NCI-H69 (cell line): ENCODE data around the gene TMEM38B.
"Not testable (repeated sequence)": the region's sequence is repeated elsewhere in the genome, so short reads cannot be mapped to it uniquely, and the experiment has no call there.

Experiments used
- DNase-seq: peaks from one replicate; lab custom pipeline; 2025; lab: John Stamatoyannopoulos, UW

TMEM38B gene

GRCh38 chr9:105722099-105722498, 27.8 kb downstream of the TMEM38B start:
- DNase-seq: no peak

GRCh38 chr9:105725370-105725769, 31.0 kb downstream of the TMEM38B start:
- DNase-seq: no peak

- not testable (repeated sequence) for DNase-seq
Measured at GRCh38 chr9:105728230-105728629, 33.9 kb downstream of the TMEM38B start.

GRCh38 chr9:105731420-105731819, 37.1 kb downstream of the TMEM38B start:
- not testable (repeated sequence) for DNase-seq

GRCh38 chr9:105735366-105735765, 41.0 kb downstream of the TMEM38B start:
- no peak for DNase-seq

GRCh38 chr9:105737205-105737604, 42.9 kb downstream of the TMEM38B start:
- no peak for DNase-seq

- DNase-seq: no peak
Measured at GRCh38 chr9:105742088-105742487, 47.7 kb downstream of the TMEM38B start.

GRCh38 chr9:105747325-105747724, 53.0 kb downstream of the TMEM38B start:
- DNase-seq: not testable (repeated sequence)

GRCh38 chr9:105751761-105752160, 57.4 kb downstream of the TMEM38B start:
- no peak for DNase-seq

GRCh38 chr9:105757496-105758251, 63.3 kb downstream of the TMEM38B start:
- no peak for DNase-seq

GRCh38 chr9:105760053-105760452, 65.7 kb downstream of the TMEM38B start:
- no peak for DNase-seq

- peak; percentile 59 for DNase-seq
Measured at GRCh38 chr9:105782561-105783494, 88.5 kb downstream of the TMEM38B start.

- DNase-seq: peak; percentile 23
Measured at GRCh38 chr9:105783495-105783872, 89.1 kb downstream of the TMEM38B start.

GRCh38 chr9:105786796-105787195, 92.5 kb downstream of the TMEM38B start:
- DNase-seq: not testable (repeated sequence)

- DNase-seq: no peak
Measured at GRCh38 chr9:105816202-105816744, 121.9 kb downstream of the TMEM38B start.

- no peak for DNase-seq
Measured at GRCh38 chr9:105816981-105817380, 122.6 kb downstream of the TMEM38B start.

GRCh38 chr9:105818903-105819302, 124.6 kb downstream of the TMEM38B start:
- no peak for DNase-seq

- no peak for DNase-seq
Measured at GRCh38 chr9:105822814-105823213, 128.5 kb downstream of the TMEM38B start.
